Measurements from ENCODE around the gene CTDSP1. TPM values are rescaled to one million over a fixed set of nuclear protein-coding genes. Genes with fewer than 3 reads are reported as not detected.

CTDSP1 gene
- total RNA-seq, 1 donor from 2014 or later: 51.0 TPM

DNA sequence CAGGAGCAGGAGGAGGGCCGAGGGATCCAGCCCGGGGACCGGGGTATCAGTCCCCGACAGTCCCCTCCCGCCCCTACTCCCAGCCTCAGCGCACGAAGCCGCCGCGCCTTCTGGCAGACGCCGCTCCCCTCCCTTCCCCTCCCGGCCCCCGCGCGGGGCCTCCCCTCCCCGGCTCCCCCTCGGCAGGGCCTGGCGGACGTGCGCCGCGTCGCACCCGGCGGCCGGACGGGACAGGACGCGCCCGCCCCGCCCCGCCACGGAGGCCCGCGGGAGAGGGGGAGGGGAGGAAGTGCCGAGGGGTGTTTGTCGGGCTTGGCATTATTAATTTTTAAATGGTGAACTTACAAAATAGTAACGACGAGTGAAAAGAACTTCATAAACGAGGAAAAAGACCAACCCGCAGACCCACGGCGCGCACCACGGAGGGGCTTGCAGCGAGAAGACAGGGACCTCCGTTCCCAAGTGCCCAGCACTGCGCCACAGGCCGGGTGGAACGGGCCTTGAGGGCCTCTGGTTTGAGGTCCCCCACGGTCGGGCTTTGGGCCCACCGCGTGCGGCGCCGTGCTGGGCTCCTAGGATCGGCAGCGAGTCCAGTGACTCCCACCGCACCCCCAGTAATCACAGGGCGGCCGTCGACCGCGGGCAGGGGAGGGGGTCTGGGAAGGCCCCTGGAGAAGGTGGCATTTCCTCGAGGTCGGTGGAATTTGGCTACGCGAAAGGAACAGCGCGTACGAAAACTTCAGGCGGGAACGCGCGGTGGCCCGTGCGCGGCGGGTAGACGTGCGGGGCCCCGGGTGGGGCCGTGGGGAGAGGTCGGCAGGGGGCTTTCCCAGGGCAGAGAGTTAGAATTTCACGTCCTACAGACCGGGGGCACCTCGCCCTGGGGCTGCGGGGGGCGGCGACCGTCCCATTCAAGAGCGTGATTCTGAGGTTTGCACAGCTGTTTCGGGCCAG is 954 bp upstream of the CTDSP1 start:
- no peak for DNase-seq (ENCODE audit: low read depth, low spot score)

DNA sequence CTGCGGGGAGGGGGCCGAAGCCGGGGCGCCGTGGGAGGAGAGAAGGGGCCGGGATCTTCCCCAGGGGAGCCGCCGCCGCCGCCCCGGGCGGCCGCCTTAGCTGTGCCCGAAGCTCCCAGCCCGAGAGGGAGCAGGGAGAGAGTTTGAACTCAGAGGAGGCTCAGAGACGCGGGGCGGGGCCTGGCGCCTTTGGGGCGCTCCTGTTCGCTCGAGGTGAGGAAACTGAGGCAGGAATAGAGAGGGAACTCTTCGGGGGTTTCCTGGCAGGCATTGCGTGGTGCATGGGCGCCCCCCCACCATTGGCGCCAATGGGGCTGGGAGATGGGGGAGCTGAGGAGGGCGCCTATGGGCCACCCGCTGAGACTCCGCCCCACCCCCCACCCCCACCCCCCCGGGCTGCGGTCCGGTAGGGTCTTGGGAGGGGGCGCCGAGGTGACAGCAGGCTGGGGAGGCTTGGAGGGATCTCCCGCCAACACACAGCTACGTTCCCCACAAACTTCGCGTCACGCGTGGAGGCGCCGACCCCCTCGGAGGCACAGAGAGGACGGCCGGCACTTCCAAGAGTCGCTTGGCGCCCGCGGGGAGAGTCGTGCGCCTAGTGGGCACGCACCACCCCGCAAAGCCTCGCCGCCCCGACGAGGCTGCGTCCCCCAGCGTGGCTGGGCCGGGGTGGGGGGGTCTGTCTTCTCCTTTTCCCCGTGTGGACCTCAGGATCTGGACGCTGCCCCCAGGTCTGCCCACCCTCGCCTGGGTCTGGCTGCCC is 680 bp downstream of the CTDSP1 start:
- no peak for DNase-seq (ENCODE audit: low read depth, low spot score)

DNA sequence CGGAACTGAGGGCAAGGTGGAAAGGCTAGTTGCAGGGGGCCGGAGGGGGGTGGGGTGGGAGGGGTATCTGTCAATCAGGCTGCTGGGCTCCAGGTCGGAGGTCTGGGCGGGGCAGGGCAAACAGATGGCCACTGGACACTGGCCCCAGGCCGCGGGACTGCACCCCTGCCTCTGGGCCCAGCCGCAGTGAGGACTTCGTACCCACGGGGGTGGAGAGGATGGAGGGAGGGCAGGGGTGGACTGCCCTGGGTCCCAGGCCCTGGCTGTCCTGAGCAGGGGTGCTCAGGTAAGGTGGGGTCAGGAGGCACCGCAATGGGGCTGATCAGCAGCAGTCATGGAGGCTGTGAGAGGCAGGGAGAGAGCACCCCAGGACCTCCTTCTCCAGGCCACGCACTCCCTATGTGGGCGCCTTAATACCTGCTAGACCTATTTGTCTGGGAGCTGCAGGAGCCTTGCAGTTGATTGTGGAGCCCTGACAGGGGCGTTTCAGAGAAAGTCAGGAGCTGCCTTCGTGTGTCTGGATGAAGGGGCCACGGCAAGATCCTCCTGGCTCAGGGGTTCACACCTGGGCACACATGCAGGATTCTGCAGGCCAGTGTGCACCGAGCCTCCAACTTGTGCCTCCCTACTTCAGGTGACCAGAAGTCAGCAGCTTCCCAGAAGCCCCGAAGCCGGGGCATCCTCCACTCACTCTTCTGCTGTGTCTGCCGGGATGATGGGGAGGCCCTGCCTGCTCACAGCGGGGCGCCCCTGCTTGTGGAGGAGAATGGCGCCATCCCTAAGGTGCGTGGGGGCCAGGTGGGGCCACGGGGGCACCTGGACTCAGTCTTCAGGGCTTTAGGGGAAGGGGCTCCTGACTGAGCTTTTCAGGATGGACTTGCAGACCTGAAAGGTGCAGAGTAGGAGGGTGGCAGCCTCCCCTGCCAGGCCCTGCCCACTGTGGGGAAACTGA is 1.5 kb downstream of the CTDSP1 start:
- no peak for DNase-seq (ENCODE audit: low read depth, low spot score)

DNA sequence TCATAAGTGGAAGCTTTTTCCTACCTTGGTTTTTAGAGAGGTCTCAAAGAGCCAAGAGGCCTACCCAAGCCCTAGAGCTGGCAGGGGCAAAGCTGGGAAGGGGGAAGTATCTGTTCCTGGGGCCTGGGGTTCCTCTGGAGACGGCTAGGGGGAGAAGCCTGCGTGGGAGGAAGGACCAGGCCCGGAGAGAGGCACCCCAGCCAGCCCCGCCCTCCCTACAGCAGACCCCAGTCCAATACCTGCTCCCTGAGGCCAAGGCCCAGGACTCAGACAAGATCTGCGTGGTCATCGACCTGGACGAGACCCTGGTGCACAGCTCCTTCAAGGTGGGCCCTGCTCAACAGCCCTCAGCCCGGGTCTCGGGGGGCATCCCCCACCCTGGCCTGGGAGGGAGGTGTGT is 2.2 kb downstream of the CTDSP1 start:
- DNase-seq (ENCODE audit: low read depth, low spot score): no peak

DNA sequence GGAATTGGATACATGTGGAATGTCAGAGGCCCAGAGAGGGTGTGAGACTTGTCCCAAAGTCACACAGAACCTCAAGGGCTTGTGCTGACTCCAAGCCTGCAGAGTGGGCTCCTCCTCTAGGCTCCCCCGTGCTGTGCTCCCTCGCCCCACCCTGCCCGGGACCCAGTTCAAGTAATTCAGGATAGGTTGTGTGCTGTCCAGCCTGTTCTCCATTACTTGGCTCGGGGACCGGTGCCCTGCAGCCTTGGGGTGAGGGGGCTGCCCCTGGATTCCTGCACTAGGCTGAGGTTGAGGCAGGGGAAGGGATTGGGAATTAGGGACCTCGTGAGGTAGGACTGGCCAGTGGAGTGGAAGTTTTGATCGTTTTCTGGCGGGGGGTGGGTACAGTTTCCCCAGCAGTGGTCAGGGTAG is 2.8 kb downstream of the CTDSP1 start:
- no peak for DNase-seq (ENCODE audit: low read depth, low spot score)

DNA sequence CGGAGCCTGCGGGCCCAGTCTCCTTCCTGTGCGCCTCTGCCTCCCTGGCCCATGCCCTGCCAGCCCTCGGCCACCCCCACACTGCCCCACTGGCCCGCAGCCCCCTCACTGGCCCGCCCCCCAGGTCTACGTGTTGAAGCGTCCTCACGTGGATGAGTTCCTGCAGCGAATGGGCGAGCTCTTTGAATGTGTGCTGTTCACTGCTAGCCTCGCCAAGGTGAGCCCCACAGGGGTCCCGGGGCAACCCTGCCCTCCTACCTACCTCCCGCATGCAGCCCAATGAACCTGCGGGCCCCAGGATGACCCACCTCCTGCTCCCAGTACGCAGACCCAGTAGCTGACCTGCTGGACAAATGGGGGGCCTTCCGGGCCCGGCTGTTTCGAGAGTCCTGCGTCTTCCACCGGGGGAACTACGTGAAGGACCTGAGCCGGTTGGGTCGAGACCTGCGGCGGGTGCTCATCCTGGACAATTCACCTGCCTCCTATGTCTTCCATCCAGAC is 3.3 kb downstream of the CTDSP1 start:
- DNase-seq (ENCODE audit: low read depth, low spot score): no peak

DNA sequence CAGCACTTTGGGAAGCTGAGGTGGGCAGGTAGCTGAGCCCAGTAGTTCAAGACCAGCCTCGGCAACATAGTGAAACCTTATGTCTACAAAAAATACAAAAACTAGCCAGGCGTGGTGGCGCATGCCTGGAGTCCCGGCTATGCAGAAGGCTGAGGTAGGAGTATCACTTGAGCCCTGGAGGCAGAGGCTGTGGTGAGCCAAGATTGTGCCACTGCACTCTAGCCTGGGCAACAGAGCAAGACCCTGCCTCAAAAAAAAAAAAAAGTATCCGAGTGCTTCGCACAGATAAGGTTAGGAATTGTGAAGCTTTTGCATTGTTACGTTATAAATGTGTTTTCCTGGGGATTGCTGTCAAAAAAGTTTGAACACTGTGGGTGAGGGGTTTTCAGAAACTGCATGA is 4.1 kb downstream of the CTDSP1 start:
- DNase-seq (ENCODE audit: low read depth, low spot score): no peak

DNA sequence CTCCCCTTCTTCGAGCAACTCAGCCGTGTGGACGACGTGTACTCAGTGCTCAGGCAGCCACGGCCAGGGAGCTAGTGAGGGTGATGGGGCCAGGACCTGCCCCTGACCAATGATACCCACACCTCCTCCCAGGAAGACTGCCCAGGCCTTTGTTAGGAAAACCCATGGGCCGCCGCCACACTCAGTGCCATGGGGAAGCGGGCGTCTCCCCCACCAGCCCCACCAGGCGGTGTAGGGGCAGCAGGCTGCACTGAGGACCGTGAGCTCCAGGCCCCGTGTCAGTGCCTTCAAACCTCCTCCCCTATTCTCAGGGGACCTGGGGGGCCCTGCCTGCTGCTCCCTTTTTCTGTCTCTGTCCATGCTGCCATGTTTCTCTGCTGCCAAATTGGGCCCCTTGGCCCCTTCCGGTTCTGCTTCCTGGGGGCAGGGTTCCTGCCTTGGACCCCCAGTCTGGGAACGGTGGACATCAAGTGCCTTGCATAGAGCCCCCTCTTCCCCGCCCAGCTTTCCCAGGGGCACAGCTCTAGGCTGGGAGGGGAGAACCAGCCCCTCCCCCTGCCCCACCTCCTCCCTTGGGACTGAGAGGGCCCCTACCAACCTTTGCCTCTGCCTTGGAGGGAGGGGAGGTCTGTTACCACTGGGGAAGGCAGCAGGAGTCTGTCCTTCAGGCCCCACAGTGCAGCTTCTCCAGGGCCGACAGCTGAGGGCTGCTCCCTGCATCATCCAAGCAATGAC is 4.8 kb downstream of the CTDSP1 start:
- DNase-seq (ENCODE audit: low read depth, low spot score): no peak

DNA sequence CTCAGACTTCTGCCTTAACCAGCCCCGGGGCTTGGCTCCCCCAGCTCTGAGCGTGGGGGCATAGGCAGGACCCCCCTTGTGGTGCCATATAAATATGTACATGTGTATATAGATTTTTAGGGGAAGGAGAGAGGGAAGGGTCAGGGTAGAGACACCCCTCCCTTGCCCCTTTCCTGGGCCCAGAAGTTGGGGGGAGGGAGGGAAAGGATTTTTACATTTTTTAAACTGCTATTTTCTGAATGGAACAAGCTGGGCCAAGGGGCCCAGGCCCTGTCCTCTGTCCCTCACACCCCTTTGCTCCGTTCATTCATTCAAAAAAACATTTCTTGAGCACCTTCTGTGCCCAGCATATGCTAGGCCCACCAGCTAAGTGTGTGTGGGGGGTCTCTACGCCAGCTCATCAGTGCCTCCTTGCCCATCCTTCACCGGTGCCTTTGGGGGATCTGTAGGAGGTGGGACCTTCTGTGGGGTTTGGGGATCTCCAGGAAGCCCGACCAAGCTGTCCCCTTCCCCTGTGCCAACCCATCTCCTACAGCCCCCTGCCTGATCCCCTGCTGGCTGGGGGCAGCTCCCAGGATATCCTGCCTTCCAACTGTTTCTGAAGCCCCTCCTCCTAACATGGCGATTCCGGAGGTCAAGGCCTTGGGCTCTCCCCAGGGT is 5.5 kb downstream of the CTDSP1 start:
- no peak for DNase-seq (ENCODE audit: low read depth, low spot score)

DNA sequence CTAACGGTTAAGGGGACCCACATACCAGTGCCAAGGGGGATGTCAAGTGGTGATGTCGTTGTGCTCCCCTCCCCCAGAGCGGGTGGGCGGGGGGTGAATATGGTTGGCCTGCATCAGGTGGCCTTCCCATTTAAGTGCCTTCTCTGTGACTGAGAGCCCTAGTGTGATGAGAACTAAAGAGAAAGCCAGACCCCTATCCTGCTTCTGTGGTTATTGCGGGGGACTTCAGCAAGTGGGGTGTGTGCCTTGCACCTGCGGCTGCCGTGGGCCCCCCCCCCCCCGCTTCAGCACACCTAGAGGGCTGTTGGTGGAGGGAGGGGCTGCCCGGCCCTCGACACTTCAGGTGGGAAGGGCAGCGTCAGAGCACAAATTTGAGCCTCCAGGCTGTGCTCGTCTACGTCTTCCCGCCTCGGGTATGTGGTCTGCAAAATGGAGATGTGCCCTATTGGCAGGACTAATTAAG is 6.1 kb downstream of the CTDSP1 start:
- no peak for DNase-seq (ENCODE audit: low read depth, low spot score)

DNA sequence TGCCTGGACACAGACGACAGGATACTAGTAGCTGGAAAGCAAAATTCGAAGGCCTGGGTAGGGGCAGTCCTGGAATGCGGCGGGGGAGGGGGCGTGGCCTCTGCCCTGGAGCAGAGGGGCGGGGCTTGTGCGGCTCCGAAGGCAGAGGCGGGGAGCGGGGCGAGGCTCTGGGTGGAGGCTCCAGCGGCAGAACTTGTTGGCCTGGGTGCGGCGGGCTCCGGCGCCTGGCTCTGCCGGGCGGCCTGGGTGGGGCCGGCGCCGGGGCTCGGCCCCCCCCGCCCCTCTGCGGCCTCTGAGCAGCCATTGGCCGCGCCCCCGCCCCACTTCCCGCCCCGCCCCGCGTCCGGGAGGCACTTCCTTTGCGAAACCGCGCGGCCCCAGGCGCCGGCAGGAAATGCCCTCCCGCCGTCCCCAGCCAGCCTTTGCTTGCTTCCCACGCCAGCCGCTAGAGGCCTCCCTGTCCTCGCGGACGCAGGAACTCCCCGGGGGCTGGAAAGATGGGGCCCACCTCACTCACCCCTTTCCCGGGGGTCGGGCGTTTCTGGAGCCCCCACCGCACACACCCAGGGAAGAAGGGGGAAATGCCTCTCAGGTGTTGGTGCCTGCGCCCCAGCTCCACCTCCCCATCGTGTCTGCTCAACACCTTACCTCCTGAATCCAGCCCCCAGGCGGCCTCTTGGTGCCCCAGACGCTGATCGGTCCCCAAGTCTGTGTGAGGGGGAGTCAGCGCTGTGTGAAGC is 6.7 kb downstream of the CTDSP1 start:
- DNase-seq (ENCODE audit: low read depth, low spot score): peak; percentile 75

DNA sequence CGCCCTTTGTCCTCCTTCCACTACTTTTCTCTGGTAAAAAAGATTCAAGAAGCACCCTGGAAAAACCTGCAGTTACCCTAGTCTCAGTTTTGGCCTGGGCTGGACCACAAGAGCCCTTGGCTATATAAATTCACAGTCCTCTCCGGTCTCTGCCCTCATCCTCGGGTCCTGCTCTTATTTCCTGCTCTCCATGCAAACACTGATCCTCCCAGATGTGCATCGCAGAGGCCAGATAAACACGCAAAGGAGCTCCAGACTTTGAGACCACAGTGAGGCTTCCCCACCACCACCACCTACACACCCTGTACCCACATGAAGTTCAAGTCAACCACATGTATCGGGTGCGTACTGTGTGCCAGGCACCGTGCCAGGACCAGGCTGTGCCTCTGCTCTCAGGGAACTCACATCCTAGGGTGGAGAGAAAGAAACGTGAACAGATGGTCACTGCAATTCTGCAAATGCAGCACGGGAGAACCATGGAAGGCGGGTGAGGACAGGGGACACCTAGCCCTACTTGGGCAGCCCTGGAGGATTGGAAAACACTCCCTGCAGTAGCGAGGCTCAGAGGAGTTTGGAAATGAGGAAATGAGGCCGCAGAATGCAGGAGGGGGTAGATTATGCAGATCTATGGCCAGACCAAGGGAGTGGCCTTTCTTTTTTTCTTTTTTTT is 7.4 kb downstream of the CTDSP1 start:
- DNase-seq (ENCODE audit: low read depth, low spot score): no peak

DNA sequence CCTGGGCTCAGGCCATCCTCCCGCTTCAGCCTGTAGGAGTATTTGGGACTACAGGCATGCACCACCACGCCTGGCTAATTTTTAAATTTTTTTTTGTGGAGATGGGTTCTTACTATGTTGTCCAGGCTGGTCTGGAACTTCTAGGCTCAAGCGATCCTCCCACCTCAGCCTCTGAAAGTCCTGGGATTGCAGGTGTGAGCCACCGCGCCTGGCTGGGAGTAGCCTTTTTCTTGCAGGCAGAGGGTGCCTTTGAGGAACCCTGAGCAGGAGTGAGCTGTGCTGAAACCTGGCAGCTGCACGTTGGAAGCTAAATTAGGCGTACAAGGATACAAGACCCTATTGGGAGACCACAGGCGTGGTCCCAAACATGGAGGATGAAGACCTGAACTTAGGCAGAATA is 8.0 kb downstream of the CTDSP1 start:
- DNase-seq (ENCODE audit: low read depth, low spot score): no peak

DNA sequence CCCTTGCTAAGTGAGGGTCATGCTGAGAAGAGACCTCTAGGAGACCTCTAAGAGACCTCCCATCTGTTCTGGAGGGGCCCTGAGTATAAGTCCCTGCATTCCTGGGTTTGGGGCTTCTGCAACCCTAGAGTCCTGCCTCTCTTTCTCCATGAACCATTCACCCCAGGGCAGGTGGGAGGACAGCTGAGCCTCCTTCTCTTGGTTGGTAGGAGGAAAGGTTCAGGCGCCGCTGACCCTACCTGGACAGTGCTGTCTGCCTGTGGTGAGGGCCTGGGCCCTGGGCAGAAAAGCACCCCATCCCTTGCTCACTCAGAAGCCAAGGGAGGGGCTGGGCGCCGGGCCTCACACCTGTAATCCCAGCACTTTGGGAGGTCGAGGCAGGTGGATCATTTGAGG is 18.7 kb downstream of the CTDSP1 start:
- DNase-seq (ENCODE audit: low read depth, low spot score): no peak

DNA sequence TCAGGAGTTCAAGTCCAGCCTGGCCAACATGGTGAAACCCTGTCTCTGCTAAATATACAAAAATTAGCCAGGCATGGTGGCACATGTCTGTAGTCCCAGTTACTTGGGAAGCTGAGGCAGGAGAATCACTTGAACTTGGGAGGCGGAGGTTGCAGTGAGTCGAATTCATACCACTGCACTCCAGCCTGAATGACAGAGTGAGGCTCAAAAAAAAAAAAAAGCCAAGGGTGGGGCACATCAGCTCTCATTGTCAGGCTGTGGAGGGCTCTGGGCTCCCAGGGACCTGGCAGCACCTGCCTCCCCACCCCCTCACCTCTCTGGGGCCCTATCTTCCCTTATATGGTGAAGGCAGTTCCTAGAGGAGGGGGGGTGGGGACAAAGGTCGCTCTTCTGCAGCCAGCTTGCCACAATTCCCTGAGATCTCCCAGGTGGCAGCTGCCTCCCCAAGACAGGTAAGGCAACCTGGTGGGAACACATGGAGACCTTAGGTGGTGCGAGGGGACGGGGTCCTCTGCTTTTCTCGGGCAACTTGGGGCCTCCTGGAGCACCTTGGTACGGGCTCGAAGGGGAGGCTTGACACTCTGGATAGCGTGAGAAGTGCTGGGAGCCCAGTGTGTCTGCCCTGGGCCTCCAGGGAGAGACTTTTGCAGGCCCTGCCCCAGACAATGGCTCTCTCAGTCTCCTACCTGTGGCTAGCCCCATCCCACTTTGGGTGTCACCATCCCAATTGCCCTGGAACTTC is 19.2 kb downstream of the CTDSP1 start, which contains the start of gene VIL1:
Gene VIL1, plus strand, starts transcription at position 407 of the 742 bp plus-strand sequence. CDS start 4,656 bp downstream, outside the sequence.
- no peak for DNase-seq (ENCODE audit: low read depth, low spot score)

DNA sequence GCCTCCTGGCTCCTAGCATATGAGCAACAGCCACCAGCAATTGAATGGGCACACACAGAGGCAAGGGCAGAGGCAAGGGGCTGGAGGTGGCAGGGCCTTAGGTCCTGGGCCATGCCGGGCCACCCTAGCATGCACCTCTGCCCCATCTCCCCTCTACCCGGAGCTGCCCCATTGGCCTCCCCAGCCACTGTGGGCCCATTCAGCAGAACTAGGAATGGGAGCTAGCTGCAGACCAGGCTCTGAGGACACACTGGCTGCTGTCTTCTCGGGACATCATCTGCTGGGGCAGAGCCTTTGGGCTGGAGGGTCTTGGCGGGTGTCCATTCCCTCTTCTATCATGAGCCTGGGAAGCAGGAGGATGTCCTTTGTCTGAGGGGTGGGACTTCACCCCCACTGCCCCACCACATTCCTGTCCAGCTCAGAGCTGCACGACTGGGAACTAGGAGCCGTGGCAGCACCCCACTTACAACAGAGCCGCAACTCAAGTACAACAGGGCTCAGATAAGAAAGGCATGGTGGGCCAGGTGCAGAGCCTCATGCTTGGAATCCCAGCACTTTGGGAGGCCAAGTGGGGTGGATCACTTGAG is 20.1 kb downstream of the CTDSP1 start:
- no peak for DNase-seq (ENCODE audit: low read depth, low spot score)

DNA sequence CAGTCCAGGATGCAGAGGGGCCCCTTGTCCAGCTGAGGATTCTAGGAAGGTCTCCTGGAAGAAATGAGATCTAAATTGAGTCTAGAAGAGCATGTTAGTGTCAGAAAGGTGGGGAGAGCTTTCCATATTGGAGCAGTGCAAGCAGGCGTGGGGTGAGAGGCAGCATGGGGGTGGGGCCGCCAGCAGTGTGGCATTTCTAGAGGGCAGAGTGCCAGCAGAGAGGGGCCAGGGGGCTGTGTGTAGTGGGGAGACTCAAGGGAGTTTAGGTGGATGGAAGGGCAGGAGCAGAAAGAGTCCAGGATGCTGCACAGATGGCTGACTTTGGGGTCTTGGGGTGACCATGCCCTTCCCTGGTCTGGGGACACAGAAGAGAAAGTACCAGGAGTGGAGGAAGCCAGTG is 21.4 kb downstream of the CTDSP1 start:
- DNase-seq (ENCODE audit: low read depth, low spot score): no peak

Data from pulmonary artery endothelial cell (primary cell).